Dendritic cell treated with granulocyte-macrophage colony-stimulating factor and Interleukin-4, amounts not matched to agents 40 ng/mL and 50 ng/mL, for 4 days (primary cell): ENCODE results near the gene MOK.
"Not testable (repeated sequence)": the region's sequence is repeated elsewhere in the genome, so short reads cannot be mapped to it uniquely, and the experiment has no call there.

Experiments used
- H3K27ac Mint-ChIP-seq: one replicate; pipeline ENCODE4 v1.8.0; 2022; ENCODE audit warnings: mild to moderate bottlenecking, mixed read lengths
- H3K27me3 Mint-ChIP-seq: one replicate; pipeline ENCODE4 v1.8.0; 2022; ENCODE audit warnings: mild to moderate bottlenecking, mixed read lengths
- H3K36me3 Mint-ChIP-seq: one replicate; pipeline ENCODE4 v1.8.0; 2022; ENCODE audit warnings: low read depth, mixed read lengths
- H3K4me1 Mint-ChIP-seq: one replicate; pipeline ENCODE4 v1.8.0; 2022; ENCODE audit warnings: low read depth, mixed read lengths
- H3K4me3 Mint-ChIP-seq: one replicate; pipeline ENCODE4 v1.8.0; 2022; ENCODE audit warnings: mild to moderate bottlenecking, moderate library complexity, mixed read lengths
- H3K9me3 Mint-ChIP-seq: one replicate; pipeline ENCODE4 v1.8.0; 2022; ENCODE audit warnings: mixed read lengths
- intact Hi-C: fragments of 100-400 bp; cut with micrococcal nuclease; formaldehyde crosslinking; loops from one replicate; pipeline ENCODE4 v1.15.0; 2022

Gene MOK

DNA sequence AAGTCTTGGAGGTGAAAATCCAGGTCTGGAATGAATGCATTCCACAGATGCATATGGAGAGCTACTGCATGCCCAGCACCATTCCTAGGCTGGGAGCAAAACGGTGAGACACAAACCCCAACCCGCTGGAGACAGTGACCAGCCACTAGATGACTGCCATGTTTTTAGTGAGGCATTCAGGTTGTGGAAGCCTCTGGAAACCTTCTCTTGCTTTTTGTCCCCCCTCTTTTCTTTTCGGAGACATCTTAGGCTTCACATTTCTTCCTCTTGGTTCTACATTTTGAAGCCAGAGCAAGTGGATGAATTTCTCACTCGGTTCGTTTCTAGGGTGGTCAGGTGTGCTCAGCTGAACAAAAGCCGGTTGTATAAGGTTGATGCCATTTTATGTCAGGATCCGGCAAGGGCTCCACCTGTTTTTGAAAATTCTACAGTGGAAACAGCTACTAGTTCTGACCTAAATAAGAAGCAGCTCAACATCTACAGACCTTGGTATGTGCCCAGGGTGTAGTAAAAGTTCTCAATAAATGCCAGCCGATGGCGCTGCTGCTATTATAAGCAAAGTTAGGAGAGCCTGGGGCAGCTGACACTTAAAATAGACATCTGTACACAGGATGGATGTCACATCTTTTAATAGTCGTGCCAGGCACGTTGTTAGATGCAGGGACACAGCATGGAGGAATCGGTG lies 12.7 kb upstream of the MOK start:
- H3K4me3 Mint-ChIP-seq: peak overlapping the region; percentile 80
- peaks cover 6% of the 10 kb centered on the region for H3K36me3 Mint-ChIP-seq
- no peaks in the 10 kb centered on the region for H3K9me3 Mint-ChIP-seq
- intact Hi-C loops: loop anchor here (2.0 to 10.0 kb wide), 2 partner anchors 231 to 353 kb away; partner anchors contain the start of genes DYNC1H1 and HSP90AA1
- H3K27ac Mint-ChIP-seq: peak overlapping the region; percentile 79
- peaks cover 12% of the 10 kb centered on the region for H3K27me3 Mint-ChIP-seq
- H3K4me1 Mint-ChIP-seq: peaks cover 41% of the 10 kb centered on the region

GRCh38 chr14:102316743-102317563 lies 12.0 kb upstream of the MOK start:
- Mint-ChIP-seq H3K27ac (peak overlapping the region; percentile 79), H3K36me3 (peaks cover 6% of the 10 kb centered on the region), H3K4me1 (peaks cover 41% of the 10 kb centered on the region), H3K4me3 (peak overlapping the region; percentile 80), H3K9me3 (no peaks in the 10 kb centered on the region), H3K27me3 (peaks cover 12% of the 10 kb centered on the region)
- intact Hi-C loops: loop anchor here (2.0 to 10.0 kb wide), 2 partner anchors 230 to 352 kb away; partner anchors contain the start of genes DYNC1H1 and HSP90AA1

- intact Hi-C loops: loop anchor here (2.0 to 10.0 kb wide), 2 partner anchors 230 to 352 kb away; partner anchors contain the start of genes DYNC1H1 and HSP90AA1
- H3K4me3 Mint-ChIP-seq: peak overlapping the region; percentile 80
- no peaks in the 10 kb centered on the region for H3K9me3 Mint-ChIP-seq
- H3K27ac Mint-ChIP-seq: peak overlapping the region; percentile 79
- peaks cover 41% of the 10 kb centered on the region for H3K4me1 Mint-ChIP-seq
- H3K27me3 Mint-ChIP-seq: peaks cover 12% of the 10 kb centered on the region
- H3K36me3 Mint-ChIP-seq: peaks cover 6% of the 10 kb centered on the region
These were observed 11.4 kb upstream of the MOK start for GRCh38 chr14:102316338-102316742.

GRCh38 chr14:102315121-102315520 lies 10.2 kb upstream of the MOK start:
- Mint-ChIP-seq H3K4me3 (no peak overlapping the region), H3K4me1 (peaks cover 33% of the 10 kb centered on the region), H3K27ac (no peak overlapping the region), H3K9me3 (no peaks in the 10 kb centered on the region), H3K27me3 (peaks cover 14% of the 10 kb centered on the region), H3K36me3 (peaks cover 6% of the 10 kb centered on the region)
- intact Hi-C loops: loop anchor here (2.0 to 10.0 kb wide), 2 partner anchors 78 to 350 kb away; partner anchors contain the start of gene DYNC1H1

DNA sequence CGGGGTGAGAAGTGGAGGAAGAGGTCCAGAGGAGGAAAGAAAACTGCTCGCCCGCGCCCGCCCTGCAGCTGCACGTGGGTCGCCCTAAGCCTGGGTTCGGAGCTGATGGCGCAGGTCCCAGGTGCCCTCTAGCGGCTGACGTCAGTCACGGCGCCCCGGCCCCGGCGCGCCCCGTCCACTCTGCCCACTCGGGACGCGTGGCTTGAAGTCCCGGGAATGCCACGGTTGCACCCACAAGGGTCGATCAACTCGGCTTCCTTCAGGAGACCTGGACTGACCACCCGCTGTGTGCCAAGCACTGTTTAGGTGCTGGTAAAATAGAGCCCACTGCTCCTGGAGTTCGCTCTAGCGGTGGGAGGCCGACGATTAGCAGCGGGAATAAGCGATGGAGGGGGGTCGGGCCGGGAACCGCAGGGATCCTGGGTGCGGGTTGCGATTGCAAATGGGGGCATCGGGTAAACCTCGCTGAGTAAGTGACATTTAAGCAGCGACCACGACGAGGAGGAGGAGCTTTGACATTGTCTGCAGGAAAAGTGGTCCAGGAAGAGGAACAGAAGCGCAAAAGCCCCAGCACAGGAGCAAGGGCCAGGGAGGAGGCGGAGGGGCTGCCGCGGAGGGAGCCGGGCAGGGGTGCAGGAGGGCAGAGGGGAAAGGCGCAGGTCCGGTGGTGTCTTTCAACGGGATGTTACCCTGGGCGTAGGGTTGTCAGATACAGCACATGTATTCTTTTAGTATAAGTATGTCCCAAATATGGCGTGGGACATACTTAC lies 9.5 kb upstream of the MOK start:
- peaks cover 4% of the 10 kb centered on the region for H3K36me3 Mint-ChIP-seq
- H3K4me3 Mint-ChIP-seq: peak overlapping the region; percentile 74
- peak overlapping the region; percentile 35 for H3K27ac Mint-ChIP-seq
- peaks cover 16% of the 10 kb centered on the region for H3K27me3 Mint-ChIP-seq
- intact Hi-C loops: loop anchor here (2.0 to 10.0 kb wide), 2 partner anchors 78 to 350 kb away; partner anchors contain the start of gene DYNC1H1
- H3K9me3 Mint-ChIP-seq: no peaks in the 10 kb centered on the region
- H3K4me1 Mint-ChIP-seq: peaks cover 31% of the 10 kb centered on the region

GRCh38 chr14:102303664-102304063 lies 1.3 kb downstream of the MOK start:
- Mint-ChIP-seq H3K9me3 (no peaks in the 10 kb centered on the region), H3K4me1 (peaks cover 12% of the 10 kb centered on the region), H3K36me3 (peaks cover 7% of the 10 kb centered on the region), H3K27me3 (peaks cover 2% of the 10 kb centered on the region), H3K4me3 (no peak overlapping the region), H3K27ac (no peak overlapping the region)
- intact Hi-C loops: no loop called here

- intact Hi-C loops, H3K9me3 Mint-ChIP-seq, H3K4me1 Mint-ChIP-seq, H3K27me3 Mint-ChIP-seq, H3K4me3 Mint-ChIP-seq, H3K27ac Mint-ChIP-seq, H3K36me3 Mint-ChIP-seq: not testable (repeated sequence)
These were observed 6.5 kb downstream of the MOK start for GRCh38 chr14:102298303-102299070.

DNA sequence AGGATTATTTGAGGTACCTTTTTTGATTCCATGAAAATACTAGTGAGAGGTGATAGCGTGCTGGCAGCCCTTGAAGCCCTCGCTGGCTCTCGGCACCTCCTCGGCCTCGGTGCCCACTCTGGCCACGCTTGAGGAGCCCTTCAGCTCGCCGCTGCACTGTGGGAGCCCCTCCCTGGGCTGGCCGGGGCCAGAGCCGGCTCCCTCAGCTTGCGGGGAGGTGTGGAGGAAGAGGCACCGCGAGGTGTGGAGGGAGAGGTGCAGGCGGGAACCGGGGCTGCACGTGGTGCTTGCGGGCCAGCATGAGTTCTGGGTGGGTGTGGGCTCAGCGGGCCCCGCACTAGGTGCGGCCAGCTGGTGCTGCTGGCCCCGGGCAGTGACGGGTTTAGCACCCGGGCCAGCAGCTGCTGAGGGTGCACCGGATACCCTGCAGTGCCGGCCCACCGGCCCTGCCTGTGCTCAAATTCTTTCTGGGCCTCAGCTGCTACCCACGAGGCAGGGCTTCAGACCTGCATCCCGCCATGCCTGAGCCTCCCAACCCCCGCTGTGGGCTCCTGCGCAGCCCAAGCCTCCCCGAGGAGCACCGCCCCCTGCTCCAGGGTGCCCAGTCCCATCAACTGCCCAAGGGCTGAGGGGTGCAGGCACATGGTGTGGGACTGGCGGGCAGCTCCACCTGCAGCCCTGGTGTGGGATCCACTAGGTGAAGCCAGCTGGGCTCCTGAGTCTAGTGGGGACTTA lies 7.4 kb downstream of the MOK start:
- no peak overlapping the region for H3K27ac Mint-ChIP-seq
- H3K36me3 Mint-ChIP-seq: no peaks in the 10 kb centered on the region
- no peaks in the 10 kb centered on the region for H3K9me3 Mint-ChIP-seq
- no peaks in the 10 kb centered on the region for H3K4me1 Mint-ChIP-seq
- intact Hi-C loops: no loop called here
- no peaks in the 10 kb centered on the region for H3K27me3 Mint-ChIP-seq
- no peak overlapping the region for H3K4me3 Mint-ChIP-seq

- no peaks in the 10 kb centered on the region for H3K9me3 Mint-ChIP-seq
- no peak overlapping the region for H3K4me3 Mint-ChIP-seq
- H3K4me1 Mint-ChIP-seq: no peaks in the 10 kb centered on the region
- H3K27ac Mint-ChIP-seq: no peak overlapping the region
- no peaks in the 10 kb centered on the region for H3K36me3 Mint-ChIP-seq
- intact Hi-C loops: no loop called here
- no peaks in the 10 kb centered on the region for H3K27me3 Mint-ChIP-seq
These were observed 9.7 kb downstream of the MOK start for GRCh38 chr14:102295270-102295669.

DNA sequence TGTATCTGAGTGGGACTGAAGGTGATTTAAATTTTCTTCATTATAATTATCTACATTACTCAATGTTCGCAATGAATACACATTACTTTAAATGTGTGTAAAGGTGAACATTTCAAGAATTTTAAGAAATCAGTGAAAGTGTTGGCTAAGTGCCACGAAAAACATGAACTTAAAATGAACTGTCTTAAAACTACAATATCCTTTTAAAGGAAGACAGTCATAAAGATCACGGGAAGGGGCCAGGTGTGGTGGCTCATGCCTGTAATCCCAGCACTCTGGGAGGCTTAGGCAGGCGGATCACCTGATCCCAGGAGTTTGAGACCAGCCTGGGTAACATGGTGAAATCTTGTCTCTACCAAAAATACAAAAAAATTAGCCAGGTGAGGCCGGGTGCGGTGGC lies 11.2 kb downstream of the MOK start:
- Mint-ChIP-seq H3K27ac (no peak overlapping the region), H3K36me3 (no peaks in the 10 kb centered on the region), H3K4me3 (no peak overlapping the region), H3K27me3 (no peaks in the 10 kb centered on the region), H3K4me1 (no peaks in the 10 kb centered on the region), H3K9me3 (no peaks in the 10 kb centered on the region)
- intact Hi-C loops: no loop called here

- Mint-ChIP-seq H3K27ac (no peak overlapping the region), H3K4me1 (no peaks in the 10 kb centered on the region), H3K4me3 (no peak overlapping the region), H3K36me3 (no peaks in the 10 kb centered on the region), H3K9me3 (no peaks in the 10 kb centered on the region), H3K27me3 (no peaks in the 10 kb centered on the region)
- intact Hi-C loops: no loop called here
These were observed 12.5 kb downstream of the MOK start for GRCh38 chr14:102292441-102292840.

- no peak overlapping the region for H3K27ac Mint-ChIP-seq
- H3K27me3 Mint-ChIP-seq: no peaks in the 10 kb centered on the region
- H3K36me3 Mint-ChIP-seq: no peaks in the 10 kb centered on the region
- no peaks in the 10 kb centered on the region for H3K9me3 Mint-ChIP-seq
- no peak overlapping the region for H3K4me3 Mint-ChIP-seq
- no peaks in the 10 kb centered on the region for H3K4me1 Mint-ChIP-seq
- intact Hi-C loops: no loop called here
These were observed 16.8 kb downstream of the MOK start for GRCh38 chr14:102288139-102288538.

GRCh38 chr14:102285106-102285505 lies 19.9 kb downstream of the MOK start:
- no peaks in the 10 kb centered on the region for H3K36me3 Mint-ChIP-seq
- H3K27me3 Mint-ChIP-seq: no peaks in the 10 kb centered on the region
- H3K4me3 Mint-ChIP-seq: no peak overlapping the region
- no peaks in the 10 kb centered on the region for H3K4me1 Mint-ChIP-seq
- H3K9me3 Mint-ChIP-seq: no peaks in the 10 kb centered on the region
- intact Hi-C loops: no loop called here
- no peak overlapping the region for H3K27ac Mint-ChIP-seq
